CD4-positive, CD25-positive, alpha-beta regulatory T cell (primary cell): ENCODE measurements around the gene ERP44. TPM values are rescaled to one million over a fixed set of nuclear protein-coding genes. Genes with fewer than 3 reads are reported as not detected.
A peak's percentile ranks its signal among the peaks of the same experiment; 100 is the strongest.

Source experiments
- ATAC-seq, 2 donors: fragments of 150-1000 bp; cut with Tn5 transposase; one replicate each; pipeline ENCODE4 v1.10.0; 2021; ENCODE audit warnings: low read depth in 2 of 2, moderate number of reproducible peaks in 2 of 2, moderate library complexity in 1 of 2
- DNase-seq, 3 donors: peaks; one replicate each; pipeline versions ENCODE4 v3.0.0 to v3.0.0-alpha.2; 2012 to 2022; ENCODE audit warnings: mixed read lengths in 1 of 3
- H3K27ac ChIP-seq: one replicate; pipeline ENCODE4 v1.7.0; 2013; ENCODE audit warnings: mild to moderate bottlenecking, low read length; ENCODE audit not compliant: insufficient read depth, poor library complexity, severe bottlenecking
- H3K27me3 ChIP-seq: one replicate; pipeline ENCODE4 v1.7.0; 2013; ENCODE audit warnings: low read length; ENCODE audit not compliant: control insufficient read depth, insufficient read depth
- H3K36me3 ChIP-seq: one replicate; pipeline ENCODE4 v1.7.0; 2013; ENCODE audit warnings: mild to moderate bottlenecking, low read length, moderate library complexity; ENCODE audit not compliant: control insufficient read depth, insufficient read depth
- H3K4me1 ChIP-seq: 2 replicates; pipeline ENCODE4 v1.7.0; 2013; ENCODE audit warnings: mild to moderate bottlenecking, low read length; ENCODE audit not compliant: insufficient read depth, control insufficient read depth, poor library complexity, severe bottlenecking
- H3K4me3 ChIP-seq: one replicate; pipeline ENCODE4 v1.7.0; 2013; ENCODE audit warnings: low read depth, mild to moderate bottlenecking, low read length, moderate library complexity
- H3K9me3 ChIP-seq, 2 experiments: 1 replicate in 1 of 2; 2 replicates in 1 of 2; pipeline ENCODE4 v1.7.0; 2013; ENCODE audit warnings: low read length in 2 of 2, mild to moderate bottlenecking in 1 of 2, moderate library complexity in 1 of 2; ENCODE audit not compliant: control insufficient read depth in 2 of 2
- H3K27ac Mint-ChIP-seq, 3 donors: one replicate each; pipeline ENCODE4 v1.8.0; 2020 to 2022; ENCODE audit warnings: mild to moderate bottlenecking in 3 of 3, mixed read lengths in 3 of 3, moderate library complexity in 2 of 3
- H3K27me3 Mint-ChIP-seq: one replicate; pipeline ENCODE4 v1.8.0; 2022; ENCODE audit warnings: mild to moderate bottlenecking, mixed read lengths
- H3K36me3 Mint-ChIP-seq: one replicate; pipeline ENCODE4 v1.8.0; 2020; ENCODE audit warnings: mixed read lengths
- H3K4me1 Mint-ChIP-seq, 4 donors: one replicate each; pipeline ENCODE4 v1.8.0; 2020 to 2022; ENCODE audit warnings: mixed read lengths in 4 of 4, mild to moderate bottlenecking in 1 of 4
- H3K4me3 Mint-ChIP-seq, 4 donors: one replicate each; pipeline ENCODE4 v1.8.0; 2020 to 2022; ENCODE audit warnings: mild to moderate bottlenecking in 4 of 4, mixed read lengths in 4 of 4, moderate library complexity in 3 of 4
- H3K9me3 Mint-ChIP-seq, 7 donors: one replicate each; pipeline ENCODE4 v1.8.0; 2020 to 2022; ENCODE audit warnings: mixed read lengths in 7 of 7, mild to moderate bottlenecking in 3 of 7, moderate library complexity in 2 of 7
- polyA plus RNA-seq, 4 donors: library from polyadenylated mRNA; unstranded; fragments of 300-500 nt; fragmentation: Illumina TruSeq; gene quantifications; one replicate each; pipeline ENCODE4 v1.2.3, GENCODE V29; 2021
- total RNA-seq: library from RNA; stranded (reverse); gene quantifications from one replicate; pipeline ENCODE4 v1.2.3, GENCODE V29; 2022

The ERP44 gene
- total and polyA plus RNA-seq, 5 donors from 2014 or later: 14.0 to 42.6 (median 35.0) TPM

DNA sequence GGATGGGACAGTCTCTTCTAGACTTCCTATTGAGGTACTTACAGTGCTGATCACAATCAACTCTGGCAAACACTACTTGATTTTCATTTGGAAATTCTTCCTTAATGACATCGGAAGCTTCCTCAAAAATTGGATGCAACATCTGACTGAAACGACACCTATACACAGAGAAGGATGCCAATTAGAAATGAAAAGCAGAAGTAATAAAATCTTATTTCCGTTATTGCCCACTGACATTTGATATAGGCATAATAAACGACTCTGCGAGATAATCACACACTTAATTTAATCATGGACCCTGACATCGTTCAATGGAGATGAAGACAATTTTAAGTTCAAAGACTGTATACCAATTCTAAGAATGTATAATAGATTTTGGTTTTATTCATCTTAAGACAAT is 46.4 kb downstream of the ERP44 start:
- H3K27me3 ChIP-seq: no peaks in the 10 kb centered on the region
- H3K9me3 Mint-ChIP-seq: no peaks in the 10 kb centered on the region
- no peak overlapping the region for H3K4me3 ChIP-seq
- ATAC-seq: no peak
- peaks cover 49% of the 10 kb centered on the region for H3K36me3 ChIP-seq
- H3K27me3 Mint-ChIP-seq: no peaks in the 10 kb centered on the region
- no peak overlapping the region for H3K27ac ChIP-seq
- no peaks in the 10 kb centered on the region for H3K9me3 ChIP-seq
- peaks cover 5 to 22% (median 11%) of the 10 kb centered on the region in 4 donors for H3K4me1 Mint-ChIP-seq
- H3K36me3 Mint-ChIP-seq: peaks cover 23% of the 10 kb centered on the region
- DNase-seq: no peak
- H3K4me3 Mint-ChIP-seq: no peak overlapping the region
- H3K27ac Mint-ChIP-seq: peak overlapping the region in 1 of 3 donors; percentile 53
- no peaks in the 10 kb centered on the region for H3K4me1 ChIP-seq

GRCh38 chr9:100049551-100049950 is 49.2 kb downstream of the ERP44 start:
- H3K9me3 ChIP-seq: no peaks in the 10 kb centered on the region
- no peak overlapping the region for H3K4me3 ChIP-seq
- Mint-ChIP-seq H3K27ac (no peak overlapping the region), H3K4me1 (peaks cover 12 to 28% (median 21%) of the 10 kb centered on the region in 4 donors), H3K4me3 (no peak overlapping the region), H3K27me3 (no peaks in the 10 kb centered on the region), H3K36me3 (peaks cover 24% of the 10 kb centered on the region), H3K9me3 (peaks cover 0 to 2% (median 0%) of the 10 kb centered on the region in 7 donors)
- H3K4me1 ChIP-seq: no peaks in the 10 kb centered on the region
- no peak overlapping the region for H3K27ac ChIP-seq
- DNase-seq (no peak), ATAC-seq (no peak)
- peaks cover 40% of the 10 kb centered on the region for H3K36me3 ChIP-seq
- no peaks in the 10 kb centered on the region for H3K27me3 ChIP-seq

DNA sequence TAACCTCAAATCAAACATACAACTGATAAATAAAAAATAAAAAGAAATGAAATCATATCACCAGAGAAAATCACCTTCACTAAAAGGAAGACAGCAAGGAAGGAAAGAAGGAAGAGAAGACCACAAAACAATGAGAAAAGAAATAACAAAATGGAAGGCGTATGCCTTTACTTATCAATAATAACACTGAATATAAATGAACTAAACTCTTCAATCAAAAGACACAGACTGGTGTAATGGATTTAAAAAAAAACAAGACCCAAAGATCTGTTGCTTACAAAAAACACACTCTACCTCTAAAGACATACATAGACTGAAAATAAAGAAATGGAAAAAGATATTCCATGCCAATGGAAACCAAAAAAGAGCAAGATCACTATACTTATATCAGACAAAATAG is 60.3 kb downstream of the ERP44 start:
- Histone ChIP-seq H3K36me3 (peaks cover 27% of the 10 kb centered on the region), H3K4me1 (peaks cover 17% of the 10 kb centered on the region), H3K27ac (no peak overlapping the region), H3K4me3 (no peak overlapping the region), H3K27me3 (no peaks in the 10 kb centered on the region), H3K9me3 (peaks cover 2 to 6% of the 10 kb centered on the region in 2 experiments)
- ATAC-seq (no peak), DNase-seq (no peak)
- H3K4me1 Mint-ChIP-seq: peaks cover 40 to 62% (median 52%) of the 10 kb centered on the region in 4 donors
- H3K9me3 Mint-ChIP-seq: peaks cover 4 to 25% (median 11%) of the 10 kb centered on the region in 7 donors
- peak overlapping the region in 1 of 3 donors; percentile 5 for H3K27ac Mint-ChIP-seq
- H3K27me3 Mint-ChIP-seq: no peaks in the 10 kb centered on the region
- no peak overlapping the region for H3K4me3 Mint-ChIP-seq
- peaks cover 65% of the 10 kb centered on the region for H3K36me3 Mint-ChIP-seq

- no peaks in the 10 kb centered on the region for H3K27me3 ChIP-seq
- no peak for ATAC-seq
- Mint-ChIP-seq H3K4me1 (peaks cover 31 to 54% (median 50%) of the 10 kb centered on the region in 4 donors), H3K9me3 (peaks cover 0 to 11% (median 7%) of the 10 kb centered on the region in 7 donors), H3K27ac (peak overlapping the region in 1 of 3 donors; percentile 23), H3K4me3 (peak overlapping the region in 1 of 4 donors; percentile 26), H3K27me3 (no peaks in the 10 kb centered on the region), H3K36me3 (peaks cover 50% of the 10 kb centered on the region)
- H3K27ac ChIP-seq: no peak overlapping the region
- peaks cover 17% of the 10 kb centered on the region for H3K4me1 ChIP-seq
- no peak overlapping the region for H3K4me3 ChIP-seq
- peaks cover 2 to 5% of the 10 kb centered on the region in 2 experiments for H3K9me3 ChIP-seq
- peak in 1 of 3 donors; percentile 68 for DNase-seq
- peaks cover 17% of the 10 kb centered on the region for H3K36me3 ChIP-seq
Observed at GRCh38 chr9:100033877-100034551, 64.8 kb downstream of the ERP44 start.

DNA sequence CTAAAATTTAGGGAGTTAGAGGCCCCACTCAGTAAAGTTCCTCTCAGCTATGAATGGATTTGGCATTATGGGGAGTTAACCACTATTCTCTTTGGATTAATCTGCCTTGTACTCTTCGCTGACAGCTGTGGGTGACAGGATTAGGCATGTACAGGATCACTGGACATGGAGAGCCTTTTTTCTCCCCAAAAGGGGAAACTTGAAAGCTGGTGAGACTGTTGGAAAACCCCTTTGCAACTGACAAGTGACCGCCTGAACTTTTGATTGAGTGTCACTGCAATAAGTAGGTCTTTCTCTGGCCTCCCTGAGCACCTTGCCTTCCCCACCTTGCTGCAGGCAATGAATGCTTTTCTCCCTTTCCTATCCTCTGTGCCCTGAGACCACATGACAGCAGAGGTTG is 68.3 kb downstream of the ERP44 start:
- no peak overlapping the region for H3K4me3 ChIP-seq
- Mint-ChIP-seq H3K27ac (peak overlapping the region in 2 of 3 donors; percentile 37 to 84), H3K4me3 (no peak overlapping the region), H3K4me1 (peaks cover 31 to 36% (median 34%) of the 10 kb centered on the region in 4 donors), H3K27me3 (no peaks in the 10 kb centered on the region), H3K9me3 (peaks cover 0 to 3% (median 0%) of the 10 kb centered on the region in 7 donors), H3K36me3 (peaks cover 27% of the 10 kb centered on the region)
- ATAC-seq (no peak), DNase-seq (no peak)
- no peaks in the 10 kb centered on the region for H3K27me3 ChIP-seq
- peaks cover 11% of the 10 kb centered on the region for H3K36me3 ChIP-seq
- peaks cover 10% of the 10 kb centered on the region for H3K4me1 ChIP-seq
- H3K27ac ChIP-seq: no peak overlapping the region
- no peaks in the 10 kb centered on the region for H3K9me3 ChIP-seq

DNA sequence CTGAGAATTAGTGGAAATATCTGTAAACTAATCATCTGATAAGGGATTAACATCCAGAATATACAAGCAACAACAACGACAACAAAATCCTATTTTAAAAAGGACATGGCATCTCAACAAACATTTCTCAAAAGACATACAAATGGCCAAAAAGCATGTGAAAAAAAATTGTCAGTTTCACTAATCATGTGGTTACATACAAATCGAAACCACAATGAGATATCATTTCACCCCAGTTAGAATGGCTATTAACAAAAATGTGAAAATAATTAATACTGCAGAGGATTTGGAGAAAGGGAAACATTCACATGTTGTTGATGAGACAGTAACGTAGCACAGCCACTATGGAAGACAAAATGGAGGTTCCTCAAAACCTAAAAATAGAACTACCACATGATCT is 69.5 kb downstream of the ERP44 start:
- Mint-ChIP-seq H3K4me3 (peak overlapping the region in 1 of 4 donors; percentile 44), H3K27me3 (no peaks in the 10 kb centered on the region), H3K9me3 (peaks cover 0 to 3% (median 0%) of the 10 kb centered on the region in 7 donors), H3K4me1 (peaks cover 18 to 26% (median 25%) of the 10 kb centered on the region in 4 donors), H3K27ac (peak overlapping the region in 1 of 3 donors; percentile 10), H3K36me3 (peaks cover 29% of the 10 kb centered on the region)
- H3K4me1 ChIP-seq: peaks cover 4% of the 10 kb centered on the region
- ATAC-seq (no peak), DNase-seq (no peak)
- H3K36me3 ChIP-seq: peaks cover 11% of the 10 kb centered on the region
- H3K27ac ChIP-seq: no peak overlapping the region
- H3K27me3 ChIP-seq: no peaks in the 10 kb centered on the region
- no peak overlapping the region for H3K4me3 ChIP-seq
- H3K9me3 ChIP-seq: no peaks in the 10 kb centered on the region

GRCh38 chr9:100028201-100028784 is 70.5 kb downstream of the ERP44 start:
- Histone ChIP-seq H3K4me1 (no peaks in the 10 kb centered on the region), H3K36me3 (peaks cover 6% of the 10 kb centered on the region), H3K27me3 (no peaks in the 10 kb centered on the region), H3K9me3 (no peaks in the 10 kb centered on the region), H3K27ac (no peak overlapping the region), H3K4me3 (no peak overlapping the region)
- DNase-seq (peak; percentile 32 to 74 (median 55)), ATAC-seq (peak; percentile 88)
- peaks cover 21% of the 10 kb centered on the region for H3K36me3 Mint-ChIP-seq
- H3K27ac Mint-ChIP-seq: peak overlapping the region in 1 of 3 donors; percentile 5
- no peaks in the 10 kb centered on the region for H3K27me3 Mint-ChIP-seq
- peaks cover 13 to 25% (median 22%) of the 10 kb centered on the region in 4 donors for H3K4me1 Mint-ChIP-seq
- peaks cover 0 to under 1% (median 0%) of the 10 kb centered on the region in 7 donors for H3K9me3 Mint-ChIP-seq
- H3K4me3 Mint-ChIP-seq: no peak overlapping the region
